Panc1 (cell line): ENCODE results near the gene CRIM1. TPM values are rescaled to one million over a fixed set of nuclear protein-coding genes. Genes with fewer than 3 reads are reported as not detected.

Experiments
- ATAC-seq: fragments of 200-7000 bp; cut with Tn5 transposase; 2 replicates; pipeline ENCODE4 v1.9.1; 2020; ENCODE audit warnings: mild to moderate bottlenecking, moderate library complexity
- BruUV-seq: library from RNA; stranded (reverse); fragments of 400-500 nt; replicated peaks from 2 replicates; lab custom pipeline; 2021; lab: Mats Ljungman, UMichigan
- CTCF ChIA-PET: fragments of 300-600 bp; sonication (Branson Sonifier 250); formaldehyde crosslinking; loops from one replicate; lab custom pipeline; 2022; ENCODE audit warnings: antibody characterized with exemption; lab: Charles Lee
- POLR2A ChIA-PET: fragments of 300-600 bp; sonication (Branson Sonifier 250); formaldehyde crosslinking; loops from one replicate; lab custom pipeline; 2022; ENCODE audit warnings: antibody characterized with exemption; lab: Charles Lee
- DNase-seq: peaks from one replicate; pipeline ENCODE4 v3.0.0-alpha.2; 2010; ENCODE audit warnings: low read depth, low spot score
- H3K27ac ChIP-seq: 2 replicates; pipeline ENCODE4 v1.5.1; 2011; ENCODE audit warnings: mild to moderate bottlenecking, low read length, inconsistent platforms
- H3K27me3 ChIP-seq: fragments of 200-500 bp; sonication (Bioruptor generic); 2 replicates; pipeline ENCODE4 v1.6.0; 2014; ENCODE audit warnings: low read length, inconsistent platforms; ENCODE audit not compliant: control insufficient read depth, insufficient read depth
- H3K36me3 ChIP-seq: fragments of 200-500 bp; sonication (Bioruptor generic); 2 replicates; pipeline ENCODE4 v1.5.1; 2014; ENCODE audit warnings: inconsistent platforms, mild to moderate bottlenecking, low read length, moderate library complexity; ENCODE audit not compliant: control insufficient read depth, insufficient read depth
- H3K4me1 ChIP-seq: 2 replicates; pipeline ENCODE4 v1.5.1; 2011; ENCODE audit warnings: inconsistent platforms, mild to moderate bottlenecking, low read length, moderate library complexity; ENCODE audit not compliant: control insufficient read depth, insufficient read depth
- H3K4me3 ChIP-seq, 2 experiments: 2 replicates each; pipeline ENCODE4 v1.5.1; 2011 to 2012; ENCODE audit warnings: low read depth in 2 of 2, low read length in 2 of 2, mild to moderate bottlenecking in 2 of 2, inconsistent platforms in 1 of 2, moderate library complexity in 1 of 2
- H3K9me3 ChIP-seq: fragments of 200-500 bp; sonication (Bioruptor generic); 2 replicates; pipeline ENCODE4 v1.5.1; 2014; ENCODE audit warnings: low read depth, mild to moderate bottlenecking, inconsistent platforms, low read length, moderate library complexity; ENCODE audit not compliant: control insufficient read depth, insufficient read depth
- CTCF ChIP-seq: fragments of 450-650 bp; IDR thresholded peaks from 2 replicates; pipeline ENCODE4 v1.5.1; 2017; ENCODE audit warnings: mild to moderate bottlenecking
- POLR2AphosphoS5 ChIP-seq: IDR thresholded peaks from 2 replicates; pipeline ENCODE4 v1.6.1; 2012; ENCODE audit warnings: mild to moderate bottlenecking, low read depth, low read length, moderate library complexity
- REST ChIP-seq, 2 experiments: IDR thresholded peaks; 2 replicates each; pipeline ENCODE4 v1.6.1; 2011 to 2012; ENCODE audit warnings: low read depth in 2 of 2, control low read depth in 1 of 2, low read length in 1 of 2, mild to moderate bottlenecking in 1 of 2, moderate library complexity in 1 of 2; ENCODE audit not compliant: insufficient read depth in 1 of 2
- SIN3A ChIP-seq: IDR thresholded peaks from 2 replicates; pipeline ENCODE4 v1.6.1; 2012; ENCODE audit warnings: low read depth, mild to moderate bottlenecking, low read length, moderate library complexity, borderline replicate concordance; ENCODE audit not compliant: insufficient read depth
- TCF7L2 ChIP-seq: IDR thresholded peaks from 2 replicates; pipeline ENCODE4 v1.6.1; 2011; ENCODE audit warnings: mild to moderate bottlenecking, low read depth, low read length, inconsistent platforms
- in situ Hi-C: cut with HindIII; loops from 2 replicates; pipeline ENCODE4 v1.10.0; 2016; ENCODE audit warnings: low sequenced_read_pairs, low pct_unique_long_range_greater_than_20kb
- intact Hi-C: fragments of 100-400 bp; cut with micrococcal nuclease; formaldehyde crosslinking; loops from one replicate; pipeline ENCODE4 v1.10.0; 2022; ENCODE audit not compliant: unreplicated experiment
- total RNA-seq: library from RNA; stranded (reverse); gene quantifications from one replicate; pipeline ENCODE4 v1.2.1, GENCODE V29; 2021; ENCODE audit not compliant: unreplicated experiment

The CRIM1 gene
- total RNA-seq, 1 experiment from 2014 or later, result 290 TPM

GRCh38 chr2:36359067-36359466, 3.5 kb downstream of the CRIM1 start:
- peaks cover 50% of the 10 kb centered on the region for H3K4me1 ChIP-seq
- H3K9me3 ChIP-seq, result no peaks in the 10 kb centered on the region
- CTCF ChIA-PET, result interaction anchor here (0.6 kb wide), 2 partner anchors 9 to 37 kb away, joined by 3 read pairs; no protein-coding TSS in a partner anchor
- peak overlapping the region; percentile 96 to 99 for H3K4me3 ChIP-seq
- peak overlapping the region; percentile 98 for H3K27ac ChIP-seq
- in situ Hi-C loops, result no loop called here
- intact Hi-C loops, result loop anchor here (5.0 to 10.0 kb wide), 3 partner anchors 48 to 484 kb away; no protein-coding TSS in a partner anchor
- BruUV-seq, result no TSS peak
- POLR2A ChIA-PET, result no interaction called here
- peak; percentile 41; the same call in 1 of the 2 replicates for TF ChIP-seq CTCF
- no peak for TF ChIP-seq TCF7L2
- H3K27me3 ChIP-seq, result no peaks in the 10 kb centered on the region
- DNase-seq (no peak), ATAC-seq (no peak)
- peaks cover 3% of the 10 kb centered on the region for H3K36me3 ChIP-seq

- CTCF ChIA-PET, result no interaction called here
- Histone ChIP-seq H3K4me3 (peak overlapping the region; percentile 96 to 99), H3K27me3 (no peaks in the 10 kb centered on the region), H3K4me1 (peaks cover 59% of the 10 kb centered on the region), H3K27ac (peak overlapping the region; percentile 98), H3K36me3 (peaks cover 3% of the 10 kb centered on the region), H3K9me3 (no peaks in the 10 kb centered on the region)
- no peak for TF ChIP-seq SIN3A
- no peak for TF ChIP-seq POLR2AphosphoS5
- TF ChIP-seq REST (IDR thresholded peaks at IDR 0.05; ENCODE audit: insufficient read depth in 1 of 2, low read depth in 2 of 2, low read length in 1 of 2), result no peak
- TF ChIP-seq CTCF, result no peak
- TF ChIP-seq TCF7L2, result no peak
- intact Hi-C loops, result no loop called here
- in situ Hi-C loops, result no loop called here
- ATAC-seq (no peak), DNase-seq (no peak)
- BruUV-seq, result no TSS peak
- POLR2A ChIA-PET, result no interaction called here
Measured at GRCh38 chr2:36360063-36360462, 4.5 kb downstream of the CRIM1 start.
